AG04450 (cell line): ENCODE data around the gene DGKE. TPM values are rescaled to one million over a fixed set of nuclear protein-coding genes. Genes with fewer than 3 reads are reported as not detected.
A peak's percentile ranks its signal among the peaks of the same experiment; 100 is the strongest.

Experiments used
- CTCF ChIA-PET: fragments of 300-600, 350-600 bp; formaldehyde crosslinking; extraction: SDS; loops from one replicate; lab custom pipeline; 2022; ENCODE audit warnings: antibody characterized with exemption, inconsistent platforms; lab: Charles Lee
- POLR2A ChIA-PET: fragments of 350-600 bp; formaldehyde crosslinking; extraction: SDS; loops from one replicate; lab custom pipeline; 2021; ENCODE audit warnings: antibody characterized with exemption, inconsistent platforms; lab: Yijun Ruan, JAX
- DNase-seq: peaks from one replicate; pipeline ENCODE4 v3.0.0-alpha.2; 2011; ENCODE audit warnings: low read depth, low spot score
- H3K27ac ChIP-seq: one replicate; pipeline ENCODE4 v1.5.1; 2012; ENCODE audit warnings: low read depth, low read length, control low read depth
- H3K27me3 ChIP-seq: one replicate; pipeline ENCODE4 v1.6.0; 2012; ENCODE audit warnings: low read length; ENCODE audit not compliant: control insufficient read depth, insufficient read depth
- H3K4me3 ChIP-seq: 2 replicates; pipeline ENCODE4 v1.5.1; 2011; ENCODE audit warnings: mild to moderate bottlenecking, low read depth, low read length, control low read depth
- H3K9me3 ChIP-seq: 2 replicates; pipeline ENCODE4 v1.5.1; 2012; ENCODE audit warnings: low read length; ENCODE audit not compliant: control insufficient read depth, insufficient read depth
- polyA plus RNA-seq: library from polyadenylated mRNA; depleted of rRNA; stranded (reverse); fragments of >200 nt; gene quantifications from 2 replicates; pipeline ENCODE4 v1.2.3, GENCODE V29; 2011
- TF ChIP-seq, protein P1 (sequence below): IDR thresholded peaks from 2 replicates; pipeline ENCODE4 v1.5.1; 2011; ENCODE audit warnings: low read depth, low read length, control low read depth, inconsistent platforms

The DGKE gene
- polyA plus RNA-seq, 1 experiment: 2.3 TPM

DNA sequence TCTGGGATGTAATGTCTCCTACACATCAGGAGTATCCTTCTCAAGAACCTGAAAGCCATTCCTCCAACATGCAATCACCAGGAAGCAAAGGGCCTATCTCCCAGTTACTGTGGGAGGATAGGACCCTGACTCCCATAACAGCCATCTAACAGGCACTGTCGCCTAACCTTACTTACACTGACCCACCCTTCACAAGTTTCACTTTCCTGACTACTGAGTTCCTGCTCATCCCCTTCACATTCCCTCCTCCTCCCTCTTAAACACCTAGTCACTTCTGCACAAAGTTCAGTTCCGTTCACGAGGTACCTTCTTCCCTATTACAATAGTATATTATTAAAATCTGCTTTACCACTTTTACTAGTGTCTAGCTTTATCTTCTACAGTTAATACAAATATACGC lies 1.5 kb upstream of the DGKE start:
- Histone ChIP-seq H3K27me3 (no peaks in the 10 kb centered on the region), H3K9me3 (no peaks in the 10 kb centered on the region; the same call in 1 of the 2 replicates), H3K4me3 (peak overlapping the region; percentile 89), H3K27ac (no peak overlapping the region)
- DNase-seq: no peak
- TF ChIP-seq, protein P1, sequence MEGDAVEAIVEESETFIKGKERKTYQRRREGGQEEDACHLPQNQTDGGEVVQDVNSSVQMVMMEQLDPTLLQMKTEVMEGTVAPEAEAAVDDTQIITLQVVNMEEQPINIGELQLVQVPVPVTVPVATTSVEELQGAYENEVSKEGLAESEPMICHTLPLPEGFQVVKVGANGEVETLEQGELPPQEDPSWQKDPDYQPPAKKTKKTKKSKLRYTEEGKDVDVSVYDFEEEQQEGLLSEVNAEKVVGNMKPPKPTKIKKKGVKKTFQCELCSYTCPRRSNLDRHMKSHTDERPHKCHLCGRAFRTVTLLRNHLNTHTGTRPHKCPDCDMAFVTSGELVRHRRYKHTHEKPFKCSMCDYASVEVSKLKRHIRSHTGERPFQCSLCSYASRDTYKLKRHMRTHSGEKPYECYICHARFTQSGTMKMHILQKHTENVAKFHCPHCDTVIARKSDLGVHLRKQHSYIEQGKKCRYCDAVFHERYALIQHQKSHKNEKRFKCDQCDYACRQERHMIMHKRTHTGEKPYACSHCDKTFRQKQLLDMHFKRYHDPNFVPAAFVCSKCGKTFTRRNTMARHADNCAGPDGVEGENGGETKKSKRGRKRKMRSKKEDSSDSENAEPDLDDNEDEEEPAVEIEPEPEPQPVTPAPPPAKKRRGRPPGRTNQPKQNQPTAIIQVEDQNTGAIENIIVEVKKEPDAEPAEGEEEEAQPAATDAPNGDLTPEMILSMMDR: no peak
- CTCF ChIA-PET: interaction anchor here (1.5 to 2.4 kb wide), 2 partner anchors 13 to 15 kb away, joined by 3 to 21 read pairs; no protein-coding TSS in a partner anchor
- POLR2A ChIA-PET: no interaction called here

DNA sequence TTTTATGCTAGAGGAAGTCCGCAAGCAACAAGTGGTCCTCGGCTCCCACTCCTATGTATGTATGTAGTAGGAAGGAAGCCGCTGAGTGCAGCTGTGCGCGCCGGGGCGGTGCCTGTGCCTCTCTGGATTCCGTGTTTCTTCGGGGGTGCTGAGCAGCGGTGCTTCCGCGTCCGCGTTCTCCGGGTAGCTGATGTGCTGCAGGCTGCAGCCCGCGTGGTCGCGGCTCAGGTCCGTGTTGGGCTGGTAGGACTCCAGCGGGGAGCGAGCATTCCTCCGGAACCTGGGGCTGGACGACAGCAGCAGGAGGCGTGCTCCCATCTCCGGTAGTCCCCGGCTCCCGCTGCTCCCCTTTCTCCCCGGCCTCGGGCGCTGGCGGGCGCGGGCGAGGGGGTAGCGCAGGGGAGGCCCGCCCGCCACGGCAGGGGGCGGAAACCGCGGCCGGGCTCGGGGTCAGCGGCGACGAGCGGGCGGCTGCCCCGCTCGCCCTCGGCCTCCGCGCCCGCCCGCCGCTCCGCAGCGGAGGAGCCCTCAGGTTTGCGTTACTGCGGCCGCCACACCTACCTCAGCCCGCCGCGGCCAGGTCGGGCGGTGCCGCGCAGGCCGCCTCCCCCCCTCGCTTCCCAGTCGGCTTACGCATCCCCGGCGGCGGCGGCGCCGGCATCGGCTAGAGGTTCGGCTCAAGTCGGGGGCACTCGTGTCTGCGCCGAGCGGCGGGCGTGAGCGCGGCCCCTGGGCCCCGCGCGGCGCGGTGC lies 718 bp upstream of the DGKE start:
- Histone ChIP-seq H3K4me3 (peak overlapping the region; percentile 89), H3K27me3 (no peaks in the 10 kb centered on the region), H3K27ac (peak overlapping the region; percentile 40), H3K9me3 (no peaks in the 10 kb centered on the region; the same call in 1 of the 2 replicates)
- DNase-seq: peak; percentile 16
- TF ChIP-seq, protein P1: no peak
- CTCF ChIA-PET: interaction anchor here (1.5 to 2.4 kb wide), 2 partner anchors 14 to 15 kb away, joined by 3 to 21 read pairs; no protein-coding TSS in a partner anchor
- POLR2A ChIA-PET: interaction anchor here (0.6 to 1.0 kb wide), 2 partner anchors 81 to 129 kb away, joined by 4 to 5 read pairs; partner anchors contain the start of gene TRIM25

- Histone ChIP-seq H3K9me3 (no peaks in the 10 kb centered on the region; the same call in 1 of the 2 replicates), H3K27me3 (no peaks in the 10 kb centered on the region), H3K27ac (peak overlapping the region; percentile 41), H3K4me3 (peak overlapping the region; percentile 77)
- POLR2A ChIA-PET: interaction anchor here (1.0 to 1.3 kb wide), 2 partner anchors 45 to 79 kb away, joined by 3 to 5 read pairs (median 5); partner anchors contain the start of gene TRIM25
- CTCF ChIA-PET: interaction anchor here (1.6 to 3.1 kb wide), 3 partner anchors 16 to 242 kb away, joined by 4 to 18 read pairs (median 6); no protein-coding TSS in a partner anchor
- TF ChIP-seq, protein P1: no peak
- no peak for DNase-seq
Measured at GRCh38 chr17:56834380-56835263, 671 bp downstream of the DGKE start.

GRCh38 chr17:56835264-56835585 lies 1.3 kb downstream of the DGKE start:
- ChIA-PET CTCF (interaction anchor here (1.0 to 3.1 kb wide), 4 partner anchors 16 to 243 kb away, joined by 4 to 18 read pairs (median 5); no protein-coding TSS in a partner anchor), POLR2A (interaction anchor here (1.0 to 1.3 kb wide), 2 partner anchors 44 to 79 kb away, joined by 3 to 5 read pairs; partner anchors contain the start of gene TRIM25)
- H3K9me3 ChIP-seq: no peaks in the 10 kb centered on the region; the same call in 1 of the 2 replicates
- TF ChIP-seq, protein P1: no peak
- H3K27ac ChIP-seq: no peak overlapping the region
- H3K27me3 ChIP-seq: no peaks in the 10 kb centered on the region
- no peak for DNase-seq
- H3K4me3 ChIP-seq: peak overlapping the region; percentile 77
